ENCODE measurements around the gene COL9A3.

Gene COL9A3

GRCh38 chr20:62880147-62880934 lies 63.5 kb downstream of the COL9A3 start:
- no peak for DNase-seq (ENCODE audit: low spot score)

- DNase-seq (ENCODE audit: low spot score): no peak
Measured at GRCh38 chr20:62880935-62881661, 64.2 kb downstream of the COL9A3 start.

GRCh38 chr20:62881662-62882395 lies 65.0 kb downstream of the COL9A3 start:
- DNase-seq (ENCODE audit: low spot score): no peak

GRCh38 chr20:62882426-62882825 lies 65.6 kb downstream of the COL9A3 start:
- no peak for DNase-seq (ENCODE audit: low spot score)

GRCh38 chr20:62884556-62884955 lies 67.7 kb downstream of the COL9A3 start:
- DNase-seq (ENCODE audit: low spot score): no peak

GRCh38 chr20:62885046-62885895 lies 68.4 kb downstream of the COL9A3 start:
- no peak for DNase-seq (ENCODE audit: low spot score)

- no peak for DNase-seq (ENCODE audit: low spot score)
Measured at GRCh38 chr20:62885896-62886708, 69.3 kb downstream of the COL9A3 start.

GRCh38 chr20:62886709-62887058 lies 69.8 kb downstream of the COL9A3 start:
- no peak for DNase-seq (ENCODE audit: low spot score)

- no peak for DNase-seq (ENCODE audit: low spot score)
Measured at GRCh38 chr20:62887152-62887859, 70.5 kb downstream of the COL9A3 start.

GRCh38 chr20:62887860-62888239 lies 71.0 kb downstream of the COL9A3 start:
- DNase-seq (ENCODE audit: low spot score): no peak

- DNase-seq (ENCODE audit: low spot score): no peak
Measured at GRCh38 chr20:62888406-62888805, 71.6 kb downstream of the COL9A3 start.

- DNase-seq (ENCODE audit: low spot score): no peak
Measured at GRCh38 chr20:62888910-62889309, 72.1 kb downstream of the COL9A3 start.

GRCh38 chr20:62889411-62889810 lies 72.6 kb downstream of the COL9A3 start:
- DNase-seq (ENCODE audit: low spot score): no peak

GRCh38 chr20:62889871-62890270 lies 73.0 kb downstream of the COL9A3 start:
- no peak for DNase-seq (ENCODE audit: low spot score)

- no peak for DNase-seq (ENCODE audit: low spot score)
Measured at GRCh38 chr20:62890444-62890843, 73.6 kb downstream of the COL9A3 start.

Measured in pons (tissue), 1 donor.